Measurements from ENCODE around the gene CPEB1.

DNA sequence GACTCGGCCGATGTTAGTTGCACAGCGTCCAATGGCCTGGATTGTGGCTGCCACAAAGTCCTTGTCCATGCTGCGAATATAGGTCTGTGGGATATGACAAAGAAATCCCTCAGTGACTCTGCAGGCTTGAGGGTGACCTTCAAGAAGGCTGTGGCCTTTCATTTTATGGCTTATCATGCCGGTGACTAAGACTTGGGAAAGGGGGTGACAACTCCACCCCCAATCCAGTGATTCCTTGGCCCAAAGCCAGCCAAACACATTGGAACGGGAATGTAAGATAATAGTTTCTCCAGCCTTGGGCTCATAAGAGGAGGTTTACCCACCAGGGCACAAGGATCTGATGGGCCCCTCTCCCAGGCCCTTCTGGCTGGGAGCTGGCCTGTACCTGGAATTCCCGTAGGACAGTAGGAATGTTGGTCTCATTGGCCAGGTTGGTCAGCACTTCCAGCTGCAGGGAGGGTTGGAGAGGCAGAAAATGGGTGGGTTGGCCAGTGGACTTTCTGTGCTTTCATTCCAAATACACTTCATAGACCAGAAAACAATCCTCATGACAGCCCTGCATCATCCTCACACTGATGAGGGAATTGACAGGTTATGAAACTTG, 30.7 kb upstream of the CPEB1 start:
- TF ChIP-seq, protein P1, sequence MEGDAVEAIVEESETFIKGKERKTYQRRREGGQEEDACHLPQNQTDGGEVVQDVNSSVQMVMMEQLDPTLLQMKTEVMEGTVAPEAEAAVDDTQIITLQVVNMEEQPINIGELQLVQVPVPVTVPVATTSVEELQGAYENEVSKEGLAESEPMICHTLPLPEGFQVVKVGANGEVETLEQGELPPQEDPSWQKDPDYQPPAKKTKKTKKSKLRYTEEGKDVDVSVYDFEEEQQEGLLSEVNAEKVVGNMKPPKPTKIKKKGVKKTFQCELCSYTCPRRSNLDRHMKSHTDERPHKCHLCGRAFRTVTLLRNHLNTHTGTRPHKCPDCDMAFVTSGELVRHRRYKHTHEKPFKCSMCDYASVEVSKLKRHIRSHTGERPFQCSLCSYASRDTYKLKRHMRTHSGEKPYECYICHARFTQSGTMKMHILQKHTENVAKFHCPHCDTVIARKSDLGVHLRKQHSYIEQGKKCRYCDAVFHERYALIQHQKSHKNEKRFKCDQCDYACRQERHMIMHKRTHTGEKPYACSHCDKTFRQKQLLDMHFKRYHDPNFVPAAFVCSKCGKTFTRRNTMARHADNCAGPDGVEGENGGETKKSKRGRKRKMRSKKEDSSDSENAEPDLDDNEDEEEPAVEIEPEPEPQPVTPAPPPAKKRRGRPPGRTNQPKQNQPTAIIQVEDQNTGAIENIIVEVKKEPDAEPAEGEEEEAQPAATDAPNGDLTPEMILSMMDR (IDR thresholded peaks at IDR 0.05): no peak
- no peak for TF ChIP-seq POLR2A (IDR thresholded peaks at IDR 0.05)

Data from thyroid gland (tissue), 4 donors.